Central memory CD8-positive, alpha-beta T cell (primary cell): Measurements from ENCODE around the gene MASP1.

ENCODE experiments used
- ATAC-seq: fragments of 150-1000 bp; cut with Tn5 transposase; replicated peaks from 2 replicates; pipeline ENCODE4 v1.10.0; 2022; ENCODE audit warnings: mild to moderate bottlenecking, moderate FRiP score, moderate number of reproducible peaks; ENCODE audit not compliant: poor library complexity, severe bottlenecking; ENCODE audit errors: extremely low read depth
- DNase-seq, 2 donors: peaks; one replicate each; pipeline ENCODE4 v3.0.0; 2021; ENCODE audit warnings: low spot score in 2 of 2
- H3K27ac Mint-ChIP-seq: one replicate; pipeline ENCODE4 v1.8.0; 2022; ENCODE audit warnings: low read depth, mild to moderate bottlenecking, moderate library complexity, mixed read lengths
- H3K27me3 Mint-ChIP-seq: one replicate; pipeline ENCODE4 v1.8.0; 2022; ENCODE audit warnings: mixed read lengths
- H3K36me3 Mint-ChIP-seq: one replicate; pipeline ENCODE4 v1.8.0; 2022; ENCODE audit warnings: mild to moderate bottlenecking, moderate library complexity, mixed read lengths; ENCODE audit not compliant: insufficient read depth
- H3K4me1 Mint-ChIP-seq: one replicate; pipeline ENCODE4 v1.8.0; 2022; ENCODE audit warnings: mixed read lengths
- H3K4me3 Mint-ChIP-seq: one replicate; pipeline ENCODE4 v1.8.0; 2022; ENCODE audit warnings: mild to moderate bottlenecking, moderate library complexity, mixed read lengths
- H3K9me3 Mint-ChIP-seq: one replicate; pipeline ENCODE4 v1.8.0; 2022; ENCODE audit warnings: mixed read lengths

The MASP1 gene

GRCh38 chr3:187290503-187290902 is 1.0 kb downstream of the MASP1 start:
- no peak overlapping the region for H3K27ac Mint-ChIP-seq
- ATAC-seq (no peak), DNase-seq (no peak)
- H3K36me3 Mint-ChIP-seq = no peaks in the 10 kb centered on the region
- no peaks in the 10 kb centered on the region for H3K27me3 Mint-ChIP-seq
- peaks cover 5% of the 10 kb centered on the region for H3K4me1 Mint-ChIP-seq
- H3K4me3 Mint-ChIP-seq = no peak overlapping the region
- no peaks in the 10 kb centered on the region for H3K9me3 Mint-ChIP-seq

DNA sequence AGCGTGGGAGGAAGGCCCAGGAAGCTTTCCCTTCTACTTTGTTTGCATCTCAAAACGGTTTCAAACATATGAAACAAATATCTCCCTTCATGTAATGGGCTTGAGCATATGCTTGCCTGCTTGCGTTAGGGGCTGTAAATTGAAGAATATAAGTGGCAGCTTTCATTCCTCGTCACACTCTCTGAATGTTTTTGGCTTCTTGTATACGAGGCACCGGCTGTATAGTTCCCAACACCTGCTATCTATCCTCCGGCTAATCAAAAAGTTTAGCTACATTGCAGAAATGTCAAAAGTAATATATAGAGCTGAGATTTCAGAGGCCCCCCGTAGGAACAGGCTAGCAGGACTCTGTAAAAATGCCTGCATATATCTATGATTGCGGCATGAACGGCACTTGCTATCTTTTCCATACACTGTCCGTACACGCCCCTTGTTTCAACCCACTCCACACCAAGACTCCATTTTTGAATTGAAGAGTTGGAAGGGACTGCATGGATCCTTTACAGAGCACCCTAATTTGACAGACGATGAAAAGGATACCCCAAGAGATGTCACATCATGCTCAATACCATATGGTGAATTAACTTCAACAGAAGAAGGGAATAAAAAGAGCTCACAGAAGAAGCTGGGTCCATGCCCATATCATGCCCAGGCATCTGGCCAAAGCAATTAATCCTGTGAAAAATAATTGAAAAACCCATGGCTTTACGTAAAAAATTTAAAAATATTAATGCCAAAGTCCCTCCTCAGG is 2.5 kb downstream of the MASP1 start:
- ATAC-seq = no peak
- Mint-ChIP-seq H3K4me3 (no peak overlapping the region), H3K27me3 (no peaks in the 10 kb centered on the region), H3K27ac (no peak overlapping the region), H3K9me3 (no peaks in the 10 kb centered on the region), H3K4me1 (peaks cover 5% of the 10 kb centered on the region), H3K36me3 (no peaks in the 10 kb centered on the region)
- no peak for DNase-seq

DNA sequence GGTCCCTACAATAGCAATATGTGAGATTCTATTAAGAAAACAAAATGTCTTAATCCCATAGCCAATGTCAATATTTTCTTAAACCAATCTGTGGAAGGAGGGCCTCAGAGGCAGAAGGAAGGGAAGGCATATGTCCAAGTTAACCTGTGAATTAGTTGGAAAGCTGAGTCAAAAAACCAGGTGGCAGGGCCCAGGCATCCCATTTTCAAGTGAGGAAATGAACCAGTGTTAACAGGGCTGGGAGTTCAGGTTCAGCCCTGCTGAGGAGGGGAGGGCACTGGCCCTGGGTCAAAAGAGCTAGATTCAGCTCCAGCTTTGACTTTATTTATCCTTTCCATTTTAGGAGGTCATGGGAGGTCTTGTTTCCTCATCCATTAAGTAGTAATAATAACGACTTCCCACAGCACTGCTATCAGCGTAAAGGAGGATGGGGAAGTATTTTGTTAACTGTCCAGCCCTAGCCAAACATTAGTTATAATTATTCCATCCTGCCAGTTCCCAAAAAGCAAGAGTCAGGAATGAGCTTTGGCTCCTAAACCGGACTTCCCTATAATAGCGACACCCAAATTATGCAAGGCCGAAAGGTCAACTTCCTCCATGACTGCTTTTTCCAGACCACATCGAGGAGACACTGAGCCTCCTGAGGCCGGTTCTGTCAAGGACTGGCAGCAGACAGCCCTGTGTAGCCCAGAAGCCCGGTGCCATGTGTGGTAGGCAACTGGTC is 3.2 kb downstream of the MASP1 start:
- Mint-ChIP-seq H3K9me3 (no peaks in the 10 kb centered on the region), H3K36me3 (no peaks in the 10 kb centered on the region), H3K27ac (no peak overlapping the region), H3K4me1 (peaks cover 5% of the 10 kb centered on the region), H3K4me3 (no peak overlapping the region), H3K27me3 (no peaks in the 10 kb centered on the region)
- ATAC-seq (no peak), DNase-seq (no peak)

DNA sequence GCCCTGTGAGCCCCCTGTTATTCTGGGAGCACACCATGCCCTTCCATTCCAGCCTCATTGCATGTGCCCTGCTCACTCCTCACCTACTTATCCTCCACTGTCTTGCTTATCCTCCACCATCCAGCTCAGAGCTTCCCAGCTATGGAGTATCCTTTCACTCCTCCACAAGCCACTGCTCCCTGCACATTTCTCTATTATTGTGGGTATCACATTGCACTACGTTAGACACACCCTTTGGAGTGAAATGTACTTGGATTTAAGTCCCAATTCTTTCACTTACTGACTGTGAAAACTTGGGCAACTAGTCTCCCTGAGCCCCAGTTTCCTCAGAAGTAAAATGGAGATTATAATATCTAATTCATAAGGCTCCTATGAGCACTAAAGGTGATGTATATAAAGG is 4.3 kb downstream of the MASP1 start:
- H3K4me1 Mint-ChIP-seq = peaks cover 5% of the 10 kb centered on the region
- no peaks in the 10 kb centered on the region for H3K27me3 Mint-ChIP-seq
- ATAC-seq = no peak
- H3K36me3 Mint-ChIP-seq = no peaks in the 10 kb centered on the region
- H3K9me3 Mint-ChIP-seq = no peaks in the 10 kb centered on the region
- H3K4me3 Mint-ChIP-seq = no peak overlapping the region
- no peak overlapping the region for H3K27ac Mint-ChIP-seq
- no peak for DNase-seq

- peaks cover under 1% of the 10 kb centered on the region for H3K4me1 Mint-ChIP-seq
- no peak for ATAC-seq
These were observed 5.0 kb downstream of the MASP1 start for GRCh38 chr3:187286467-187287059.

DNA sequence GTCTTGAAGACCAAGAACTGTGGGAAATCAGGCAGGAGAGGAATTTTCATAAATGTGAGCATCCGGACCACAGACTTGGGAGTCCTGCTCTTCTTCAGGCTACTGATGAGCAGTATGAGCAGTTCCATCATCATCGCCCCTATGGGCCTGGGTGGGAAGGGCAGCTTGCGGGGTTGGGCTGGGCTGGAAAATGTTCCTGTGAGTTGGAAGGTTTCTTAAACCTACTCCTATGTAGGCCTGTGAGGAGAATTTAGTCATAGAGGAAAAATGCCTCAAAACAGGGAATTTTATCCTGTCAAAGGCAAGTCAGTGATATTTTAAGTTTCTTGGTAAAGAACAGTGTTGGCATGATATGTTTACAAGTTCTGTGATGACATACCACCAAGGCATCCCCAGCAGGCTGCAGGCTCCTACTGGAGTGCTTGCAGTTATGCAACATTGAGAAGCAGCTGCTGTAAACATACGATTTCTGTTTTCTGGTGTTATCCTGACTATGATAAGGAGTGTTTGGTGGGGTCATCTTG is 10.3 kb downstream of the MASP1 start:
- no peak overlapping the region for H3K4me3 Mint-ChIP-seq
- ATAC-seq (no peak), DNase-seq (no peak)
- H3K27me3 Mint-ChIP-seq = peaks cover 26% of the 10 kb centered on the region
- no peaks in the 10 kb centered on the region for H3K9me3 Mint-ChIP-seq
- H3K4me1 Mint-ChIP-seq = no peaks in the 10 kb centered on the region
- H3K27ac Mint-ChIP-seq = no peak overlapping the region
- H3K36me3 Mint-ChIP-seq = no peaks in the 10 kb centered on the region

More at GRCh38 chr3:187286467-187287059, 5.0 kb downstream of the MASP1 start:
- Mint-ChIP-seq H3K36me3 (no peaks in the 10 kb centered on the region), H3K27me3 (peaks cover under 1% of the 10 kb centered on the region), H3K9me3 (no peaks in the 10 kb centered on the region), H3K27ac (no peak overlapping the region), H3K4me3 (no peak overlapping the region)
- no peak for DNase-seq

GRCh38 chr3:187280644-187281043 is 10.9 kb downstream of the MASP1 start:
- Mint-ChIP-seq H3K36me3 (peaks cover 2% of the 10 kb centered on the region), H3K9me3 (no peaks in the 10 kb centered on the region), H3K4me3 (no peak overlapping the region), H3K27me3 (peaks cover 30% of the 10 kb centered on the region), H3K27ac (no peak overlapping the region), H3K4me1 (no peaks in the 10 kb centered on the region)
- ATAC-seq (no peak), DNase-seq (no peak)

DNA sequence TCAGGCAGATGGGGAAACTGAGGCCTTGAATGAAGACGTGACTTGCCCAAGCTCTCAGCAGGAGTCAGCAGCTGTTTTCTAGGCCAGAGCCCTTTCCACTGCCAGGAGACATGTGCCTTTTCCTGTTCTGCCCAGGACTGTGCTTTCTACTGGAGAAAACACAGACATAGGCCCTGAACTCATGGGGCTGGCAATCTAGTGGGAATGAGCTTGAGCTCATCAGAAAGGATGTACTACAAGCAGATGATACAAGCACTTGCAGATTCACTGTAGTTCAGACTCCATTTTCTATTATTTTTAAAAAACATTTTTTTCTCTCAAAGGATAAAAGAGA is 14.4 kb downstream of the MASP1 start:
- no peaks in the 10 kb centered on the region for H3K9me3 Mint-ChIP-seq

GRCh38 chr3:187276397-187277128 is 15.0 kb downstream of the MASP1 start:
- Mint-ChIP-seq H3K4me1 (no peaks in the 10 kb centered on the region), H3K27me3 (peaks cover 30% of the 10 kb centered on the region), H3K27ac (no peak overlapping the region), H3K9me3 (no peaks in the 10 kb centered on the region), H3K4me3 (no peak overlapping the region), H3K36me3 (peaks cover 2% of the 10 kb centered on the region)
- DNase-seq (no peak), ATAC-seq (no peak)

More for the DNA sequence above, 14.4 kb downstream of the MASP1 start:
- Mint-ChIP-seq H3K27ac (no peak overlapping the region), H3K36me3 (peaks cover 2% of the 10 kb centered on the region), H3K4me1 (no peaks in the 10 kb centered on the region), H3K27me3 (peaks cover 30% of the 10 kb centered on the region), H3K4me3 (no peak overlapping the region)
- no peak for ATAC-seq
- no peak for DNase-seq

DNA sequence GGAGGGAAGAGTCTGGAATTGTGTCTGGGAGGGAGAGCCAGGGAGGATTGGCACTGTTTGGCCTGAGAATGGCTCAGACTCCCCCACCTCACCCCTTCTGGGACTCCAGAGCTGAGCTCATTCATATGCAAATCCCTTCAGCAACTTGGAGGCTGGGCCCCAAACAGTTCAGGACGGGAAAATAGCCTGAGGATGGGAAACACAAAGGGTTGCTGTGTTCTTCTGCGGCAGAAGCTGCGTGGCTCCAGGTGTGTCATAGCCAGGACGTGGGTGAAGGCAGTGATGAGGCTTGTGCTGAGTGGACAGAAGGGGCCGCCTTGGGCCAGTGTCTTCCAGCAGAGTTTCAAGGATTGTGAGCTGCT is 16.6 kb downstream of the MASP1 start:
- Mint-ChIP-seq H3K36me3 (peaks cover 2% of the 10 kb centered on the region), H3K27ac (no peak overlapping the region), H3K4me3 (no peak overlapping the region), H3K9me3 (no peaks in the 10 kb centered on the region), H3K4me1 (no peaks in the 10 kb centered on the region), H3K27me3 (peaks cover 30% of the 10 kb centered on the region)
- DNase-seq (no peak), ATAC-seq (no peak)

GRCh38 chr3:187274315-187274976 is 17.1 kb downstream of the MASP1 start:
- Mint-ChIP-seq H3K27me3 (peaks cover 29% of the 10 kb centered on the region), H3K9me3 (no peaks in the 10 kb centered on the region), H3K27ac (no peak overlapping the region), H3K4me1 (no peaks in the 10 kb centered on the region), H3K36me3 (peaks cover 2% of the 10 kb centered on the region), H3K4me3 (no peak overlapping the region)
- ATAC-seq = no peak
- no peak for DNase-seq

DNA sequence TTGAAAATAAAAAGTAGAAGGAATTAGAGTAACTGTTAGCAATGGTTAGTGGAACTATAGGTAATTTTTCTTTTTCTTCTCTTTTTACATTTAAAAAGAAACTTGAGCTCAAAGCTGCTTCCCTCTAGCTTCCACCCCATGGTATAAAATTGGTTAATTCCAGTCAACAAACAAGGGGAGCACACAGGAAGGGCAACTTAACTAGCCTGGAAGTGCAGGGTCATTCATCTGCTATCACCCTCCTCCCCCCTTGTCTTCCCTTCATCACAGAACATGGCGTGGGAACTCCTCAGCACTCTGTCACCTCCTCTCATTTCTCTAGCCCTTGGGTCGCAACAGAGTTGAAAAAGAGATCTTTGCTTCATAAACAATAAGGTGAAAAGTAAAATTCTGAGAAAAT is 20.0 kb downstream of the MASP1 start:
- H3K4me3 Mint-ChIP-seq = no peak overlapping the region
- no peaks in the 10 kb centered on the region for H3K9me3 Mint-ChIP-seq
- H3K27ac Mint-ChIP-seq = no peak overlapping the region
- peaks cover 32% of the 10 kb centered on the region for H3K27me3 Mint-ChIP-seq
- DNase-seq (no peak), ATAC-seq (no peak)
- peaks cover 2% of the 10 kb centered on the region for H3K36me3 Mint-ChIP-seq
- H3K4me1 Mint-ChIP-seq = no peaks in the 10 kb centered on the region
